ENCODE results near the gene DNAH17. TPM values are rescaled to one million over a fixed set of nuclear protein-coding genes. Genes with fewer than 3 reads are reported as not detected.

Gene DNAH17
- total RNA-seq, 1 experiment from 2014 or later = 0.69 TPM

GRCh38 chr17:78403822-78404221 lies 173.4 kb downstream of the DNAH17 start:
- intact Hi-C loops (cut with micrococcal nuclease) = no loop called here
- no peaks in the 10 kb centered on the region for H3K27me3 ChIP-seq (ENCODE audit: insufficient read depth, low read length)
- H3K27ac ChIP-seq (ENCODE audit: low read depth, low read length) = no peak overlapping the region
- H3K9me2 ChIP-seq (ENCODE audit: insufficient read depth) = no peaks in the 10 kb centered on the region
- no TSS peak for BruUV-seq (replicated peaks)
- CTCF ChIA-PET = interaction anchor here (1.2 kb wide), 1 partner anchor 18 kb away, joined by 3 read pairs; no protein-coding TSS in a partner anchor
- H4K20me1 ChIP-seq (ENCODE audit: insufficient read depth) = no peaks in the 10 kb centered on the region; the same call in 1 of the 2 replicates
- DNase-seq (ENCODE audit: low read depth, low spot score) = no peak
- RAD21 ChIA-PET (ENCODE audit: low non-redundant PET in 1 of 2, low total read pairs in 2 of 2, uncharacterized antibody in 2 of 2, unreplicated experiment in 2 of 2) = no interaction called here
- no peak overlapping the region for H3K4me3 ChIP-seq (replicated peaks in 1 of 2; ENCODE audit: low read depth in 1 of 2, low read length in 2 of 2)
- no peak overlapping the region for H3K4me2 ChIP-seq (ENCODE audit: low read length)
- POLR2A ChIA-PET = no interaction called here
- no peak overlapping the region for H3K9ac ChIP-seq (ENCODE audit: low read length)
- peaks cover 35% of the 10 kb centered on the region for H3K79me2 ChIP-seq (ENCODE audit: insufficient read depth, low read length)
- H2AFZ ChIP-seq (ENCODE audit: low read depth, low read length, poor library complexity, severe bottlenecking) = no peak overlapping the region
- H3K36me3 ChIP-seq (ENCODE audit: control insufficient read depth in 1 of 2, insufficient read depth in 2 of 2, low read length in 2 of 2) = peaks cover 40 to 61% of the 10 kb centered on the region in 2 experiments; a peak in 3 of 4 replicates
- TF ChIP-seq ELF1 (IDR thresholded peaks at IDR 0.05; ENCODE audit: borderline replicate concordance, low read depth) = no peak
- no peak for TF ChIP-seq EZH2 (IDR thresholded peaks at IDR 0.05)
- no peak for TF ChIP-seq ZBTB33 (IDR thresholded peaks at IDR 0.05; ENCODE audit: extremely low read depth, insufficient replicate concordance, low read length)
- TF ChIP-seq POLR2AphosphoS5 (IDR thresholded peaks at IDR 0.05; ENCODE audit: low read depth, low read length) = no peak
- TF ChIP-seq ATF3 (IDR thresholded peaks at IDR 0.05) = no peak
- no peak for TF ChIP-seq ZFX (IDR thresholded peaks at IDR 0.05)
- peaks cover 5 to 15% of the 10 kb centered on the region in 2 experiments for H3K4me1 ChIP-seq (ENCODE audit: control insufficient read depth in 1 of 2, insufficient read depth in 2 of 2, low read length in 2 of 2)
- no peaks in the 10 kb centered on the region for H3K9me3 ChIP-seq (ENCODE audit: control insufficient read depth in 1 of 2, insufficient read depth in 1 of 2, low read depth in 1 of 2, low read length in 2 of 2)
- no peak for ATAC-seq

- Histone ChIP-seq H3K27ac (ENCODE audit: low read depth, low read length) (no peak overlapping the region), H3K9ac (ENCODE audit: low read length) (no peak overlapping the region), H3K4me1 (ENCODE audit: control insufficient read depth in 1 of 2, insufficient read depth in 2 of 2, low read length in 2 of 2) (no peaks in the 10 kb centered on the region), H3K27me3 (ENCODE audit: insufficient read depth, low read length) (no peaks in the 10 kb centered on the region), H2AFZ (ENCODE audit: low read depth, low read length, poor library complexity, severe bottlenecking) (no peak overlapping the region), H3K9me3 (ENCODE audit: control insufficient read depth in 1 of 2, insufficient read depth in 1 of 2, low read depth in 1 of 2, low read length in 2 of 2) (no peaks in the 10 kb centered on the region), H4K20me1 (ENCODE audit: insufficient read depth) (no peaks in the 10 kb centered on the region; the same call in 1 of the 2 replicates), H3K4me3 (replicated peaks in 1 of 2; ENCODE audit: low read depth in 1 of 2, low read length in 2 of 2) (no peak overlapping the region), H3K4me2 (ENCODE audit: low read length) (no peak overlapping the region), H3K79me2 (ENCODE audit: insufficient read depth, low read length) (peaks cover 24% of the 10 kb centered on the region), H3K36me3 (ENCODE audit: control insufficient read depth in 1 of 2, insufficient read depth in 2 of 2, low read length in 2 of 2) (peaks cover 49 to 69% of the 10 kb centered on the region in 2 experiments; a peak in 3 of 4 replicates), H3K9me2 (ENCODE audit: insufficient read depth) (no peaks in the 10 kb centered on the region)
- ChIA-PET CTCF (interaction anchor here (1.9 kb wide), 1 partner anchor 20 kb away, joined by 5 read pairs; no protein-coding TSS in a partner anchor), RAD21 (ENCODE audit: low non-redundant PET in 1 of 2, low total read pairs in 2 of 2, uncharacterized antibody in 2 of 2, unreplicated experiment in 2 of 2) (no interaction called here), POLR2A (no interaction called here)
- no peak for ATAC-seq
- DNase-seq (ENCODE audit: low read depth, low spot score) = no peak
- intact Hi-C loops (cut with micrococcal nuclease) = no loop called here
- TSS peak; percentile 9 for BruUV-seq (replicated peaks)
- no peak for TF ChIP-seq POLR2AphosphoS5 (IDR thresholded peaks at IDR 0.05; ENCODE audit: low read depth, low read length)
- no peak for TF ChIP-seq JUND (IDR thresholded peaks at IDR 0.05)
- no peak for TF ChIP-seq ATF3 (IDR thresholded peaks at IDR 0.05)
- no peak for TF ChIP-seq EZH2 (IDR thresholded peaks at IDR 0.05)
- TF ChIP-seq CEBPB (IDR thresholded peaks at IDR 0.05; ENCODE audit: low read depth) = no peak
- TF ChIP-seq POLR2A (IDR thresholded peaks at IDR 0.05; ENCODE audit: borderline replicate concordance, extremely low read depth, insufficient read depth, insufficient read length) = no peak
- TF ChIP-seq TCF7L2 (IDR thresholded peaks at IDR 0.05; ENCODE audit: borderline replicate concordance, extremely low read depth, insufficient read depth, insufficient read length) = no peak
- no peak for TF ChIP-seq CTCF (IDR thresholded peaks at IDR 0.05 in 2 of 3, conservative IDR thresholded peaks at IDR 0.05 in 1 of 3; ENCODE audit: borderline replicate concordance in 1 of 3, insufficient read depth in 1 of 3, low read depth in 2 of 3, low read length in 2 of 3)
- TF ChIP-seq RAD21 (IDR thresholded peaks at IDR 0.05; ENCODE audit: low read depth) = no peak
- TF ChIP-seq SP1 (IDR thresholded peaks at IDR 0.05; ENCODE audit: low read depth) = no peak
- TF ChIP-seq EZH2phosphoT487 (IDR thresholded peaks at IDR 0.05; ENCODE audit: borderline replicate concordance) = no peak
These were observed 175.3 kb downstream of the DNAH17 start for GRCh38 chr17:78401891-78402290.

All from HCT116 (cell line).